Panc1 (cell line): ENCODE results near the gene AP4M1. TPM values are rescaled to one million over a fixed set of nuclear protein-coding genes. Genes with fewer than 3 reads are reported as not detected.

Source experiments
- ATAC-seq: fragments of 200-7000 bp; cut with Tn5 transposase; 2 replicates; pipeline ENCODE4 v1.9.1; 2020; ENCODE audit warnings: mild to moderate bottlenecking, moderate library complexity
- BruUV-seq: library from RNA; stranded (reverse); fragments of 400-500 nt; replicated peaks from 2 replicates; lab custom pipeline; 2021; lab: Mats Ljungman, UMichigan
- CTCF ChIA-PET: fragments of 300-600 bp; sonication (Branson Sonifier 250); formaldehyde crosslinking; loops from one replicate; lab custom pipeline; 2022; ENCODE audit warnings: antibody characterized with exemption; lab: Charles Lee
- POLR2A ChIA-PET: fragments of 300-600 bp; sonication (Branson Sonifier 250); formaldehyde crosslinking; loops from one replicate; lab custom pipeline; 2022; ENCODE audit warnings: antibody characterized with exemption; lab: Charles Lee
- DNase-seq: peaks from one replicate; pipeline ENCODE4 v3.0.0-alpha.2; 2010; ENCODE audit warnings: low read depth, low spot score
- H3K27ac ChIP-seq: 2 replicates; pipeline ENCODE4 v1.5.1; 2011; ENCODE audit warnings: mild to moderate bottlenecking, low read length, inconsistent platforms
- H3K27me3 ChIP-seq: fragments of 200-500 bp; sonication (Bioruptor generic); 2 replicates; pipeline ENCODE4 v1.6.0; 2014; ENCODE audit warnings: low read length, inconsistent platforms; ENCODE audit not compliant: control insufficient read depth, insufficient read depth
- H3K36me3 ChIP-seq: fragments of 200-500 bp; sonication (Bioruptor generic); 2 replicates; pipeline ENCODE4 v1.5.1; 2014; ENCODE audit warnings: inconsistent platforms, mild to moderate bottlenecking, low read length, moderate library complexity; ENCODE audit not compliant: control insufficient read depth, insufficient read depth
- H3K4me1 ChIP-seq: 2 replicates; pipeline ENCODE4 v1.5.1; 2011; ENCODE audit warnings: inconsistent platforms, mild to moderate bottlenecking, low read length, moderate library complexity; ENCODE audit not compliant: control insufficient read depth, insufficient read depth
- H3K4me3 ChIP-seq, 2 experiments: 2 replicates each; pipeline ENCODE4 v1.5.1; 2011 to 2012; ENCODE audit warnings: low read depth in 2 of 2, low read length in 2 of 2, mild to moderate bottlenecking in 2 of 2, inconsistent platforms in 1 of 2, moderate library complexity in 1 of 2
- H3K9me3 ChIP-seq: fragments of 200-500 bp; sonication (Bioruptor generic); 2 replicates; pipeline ENCODE4 v1.5.1; 2014; ENCODE audit warnings: low read depth, mild to moderate bottlenecking, inconsistent platforms, low read length, moderate library complexity; ENCODE audit not compliant: control insufficient read depth, insufficient read depth
- POLR2AphosphoS5 ChIP-seq: IDR thresholded peaks from 2 replicates; pipeline ENCODE4 v1.6.1; 2012; ENCODE audit warnings: mild to moderate bottlenecking, low read depth, low read length, moderate library complexity
- in situ Hi-C: cut with HindIII; loops from 2 replicates; pipeline ENCODE4 v1.10.0; 2016; ENCODE audit warnings: low sequenced_read_pairs, low pct_unique_long_range_greater_than_20kb
- intact Hi-C: fragments of 100-400 bp; cut with micrococcal nuclease; formaldehyde crosslinking; loops from one replicate; pipeline ENCODE4 v1.10.0; 2022; ENCODE audit not compliant: unreplicated experiment
- microRNA-seq: library from miRNA; unstranded; fragments of <30 nt; microRNA quantifications from one replicate; pipeline ENCODE4 v1.1.0, GENCODE V29; 2020; ENCODE audit not compliant: unreplicated experiment
- total RNA-seq: library from RNA; stranded (reverse); gene quantifications from one replicate; pipeline ENCODE4 v1.2.1, GENCODE V29; 2021; ENCODE audit not compliant: unreplicated experiment
- TF ChIP-seq, protein P1 (sequence below): fragments of 450-650 bp; IDR thresholded peaks from 2 replicates; pipeline ENCODE4 v1.5.1; 2017; ENCODE audit warnings: mild to moderate bottlenecking

Gene AP4M1
- total RNA-seq, 1 experiment from 2014 or later, result 42.6 TPM

DNA sequence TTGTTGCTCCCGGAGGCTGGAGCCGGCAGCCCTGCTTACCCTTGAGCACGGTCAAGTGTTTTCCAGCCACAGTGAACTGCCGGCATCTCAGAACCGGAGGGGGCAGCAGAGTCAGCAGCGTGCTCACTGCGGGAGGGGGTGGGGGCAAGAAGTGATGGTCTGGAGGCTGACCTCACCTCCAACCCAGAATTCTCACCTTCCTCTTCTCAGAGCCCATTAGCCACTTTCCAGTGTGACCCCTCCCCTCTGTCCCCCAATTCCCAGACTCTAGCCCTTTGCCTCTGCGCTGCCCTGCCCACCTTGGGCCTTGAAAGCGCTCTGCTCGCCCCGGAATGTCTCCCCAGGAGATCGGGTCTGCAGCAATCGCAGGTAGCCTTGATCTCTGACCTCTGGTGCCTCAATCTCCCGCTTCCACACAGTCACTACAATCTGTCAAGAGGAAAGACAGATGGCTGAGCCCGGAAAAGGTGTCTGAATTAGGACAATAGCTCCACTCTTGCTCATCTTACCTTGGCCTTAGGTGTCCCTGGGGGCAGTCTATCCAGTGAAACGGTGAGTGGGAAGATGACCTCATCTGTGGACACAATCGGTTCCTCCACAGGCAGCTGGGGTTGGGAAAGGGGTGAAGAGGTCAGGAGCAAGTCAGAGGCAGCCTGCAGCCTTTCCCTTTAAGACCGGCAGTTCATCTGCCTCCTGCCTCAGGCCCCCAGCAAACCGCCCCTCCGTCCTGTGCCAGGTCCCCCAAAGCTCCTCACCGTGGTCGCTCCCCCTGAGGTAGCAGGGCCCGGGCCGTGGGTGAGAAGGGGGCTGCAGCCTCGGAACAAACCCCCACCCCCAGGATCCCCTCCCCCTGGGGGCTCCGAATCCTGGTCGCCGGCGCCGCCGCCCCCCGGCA, 56.1 kb downstream of the AP4M1 start:
- peaks cover 44% of the 10 kb centered on the region for H3K4me1 ChIP-seq

More for the DNA sequence above, 56.1 kb downstream of the AP4M1 start:
- no peak for DNase-seq
- TSS peak; percentile 79 for BruUV-seq
- peak overlapping the region; percentile 78 to 91 for H3K4me3 ChIP-seq
- H3K9me3 ChIP-seq, result no peaks in the 10 kb centered on the region
- TF ChIP-seq, protein P1, sequence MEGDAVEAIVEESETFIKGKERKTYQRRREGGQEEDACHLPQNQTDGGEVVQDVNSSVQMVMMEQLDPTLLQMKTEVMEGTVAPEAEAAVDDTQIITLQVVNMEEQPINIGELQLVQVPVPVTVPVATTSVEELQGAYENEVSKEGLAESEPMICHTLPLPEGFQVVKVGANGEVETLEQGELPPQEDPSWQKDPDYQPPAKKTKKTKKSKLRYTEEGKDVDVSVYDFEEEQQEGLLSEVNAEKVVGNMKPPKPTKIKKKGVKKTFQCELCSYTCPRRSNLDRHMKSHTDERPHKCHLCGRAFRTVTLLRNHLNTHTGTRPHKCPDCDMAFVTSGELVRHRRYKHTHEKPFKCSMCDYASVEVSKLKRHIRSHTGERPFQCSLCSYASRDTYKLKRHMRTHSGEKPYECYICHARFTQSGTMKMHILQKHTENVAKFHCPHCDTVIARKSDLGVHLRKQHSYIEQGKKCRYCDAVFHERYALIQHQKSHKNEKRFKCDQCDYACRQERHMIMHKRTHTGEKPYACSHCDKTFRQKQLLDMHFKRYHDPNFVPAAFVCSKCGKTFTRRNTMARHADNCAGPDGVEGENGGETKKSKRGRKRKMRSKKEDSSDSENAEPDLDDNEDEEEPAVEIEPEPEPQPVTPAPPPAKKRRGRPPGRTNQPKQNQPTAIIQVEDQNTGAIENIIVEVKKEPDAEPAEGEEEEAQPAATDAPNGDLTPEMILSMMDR, result no peak; the same call in 1 of the 2 replicates
- peak; percentile 54; the same call in 1 of the 2 replicates for TF ChIP-seq POLR2AphosphoS5
- POLR2A ChIA-PET, result interaction anchor here (0.6 kb wide), 1 partner anchor 40 kb away, joined by 3 read pairs; no protein-coding TSS in a partner anchor
- in situ Hi-C loops, result no loop called here
- peak overlapping the region; percentile 81 for H3K27ac ChIP-seq
- H3K27me3 ChIP-seq, result no peaks in the 10 kb centered on the region
- peak; percentile 67 for ATAC-seq
- intact Hi-C loops, result no loop called here
- peaks cover 6% of the 10 kb centered on the region for H3K36me3 ChIP-seq
- CTCF ChIA-PET, result no interaction called here

Small RNA genes within 50 kb of the gene (microRNA-seq; reads per million reads assigned to microRNA genes)
- gene MIR106B (5,670 reads per million, percentile 91 among the genes with 10 or more reads in this experiment), gene MIR25 (906 reads per million, percentile 80 among the genes with 10 or more reads in this experiment), gene MIR4658 (not detected), gene MIR93 (8,594 reads per million, percentile 95 among the genes with 10 or more reads in this experiment)

Other genes starting within 250 kb of the AP4M1 start
- gene OR2AE1, start 224.6 kb upstream of the AP4M1 start, total RNA-seq, result not detected
- gene TRIM4, start 182.1 kb upstream of the AP4M1 start, total RNA-seq, result 28.1 TPM
- gene GJC3, start 172.0 kb upstream of the AP4M1 start, total RNA-seq, result not detected
- 0.49 TPM for gene AZGP1, start 125.6 kb upstream of the AP4M1 start, total RNA-seq
- gene ZKSCAN1, start 86.0 kb upstream of the AP4M1 start, total RNA-seq, result 55.5 TPM
- 13.4 TPM for gene ZSCAN21, start 51.9 kb upstream of the AP4M1 start, total RNA-seq
- 32.9 TPM for gene ZNF3, start 19.9 kb upstream of the AP4M1 start, total RNA-seq
- gene COPS6, start 12.7 kb upstream of the AP4M1 start, total RNA-seq, result 182 TPM
- 258 TPM for gene MCM7, start 246 bp upstream of the AP4M1 start, total RNA-seq
- gene TAF6, start 17.7 kb downstream of the AP4M1 start, total RNA-seq, result 92.3 TPM
- gene CNPY4, start 18.0 kb downstream of the AP4M1 start, total RNA-seq, result 12.6 TPM
- 5.2 TPM for gene MBLAC1, start 25.3 kb downstream of the AP4M1 start, total RNA-seq
- 224 TPM for gene LAMTOR4, start 47.3 kb downstream of the AP4M1 start, total RNA-seq
- 33.2 TPM for gene TRAPPC14, start 57.1 kb downstream of the AP4M1 start, total RNA-seq
- 0.98 TPM for gene GAL3ST4, start 67.0 kb downstream of the AP4M1 start, total RNA-seq
- gene GPC2, start 75.7 kb downstream of the AP4M1 start, total RNA-seq, result 7.9 TPM
- 1.7 TPM for gene STAG3, start 76.3 kb downstream of the AP4M1 start, total RNA-seq
- gene PVRIG, start 118.3 kb downstream of the AP4M1 start, total RNA-seq, result not detected
- not detected for gene SPDYE3, start 206.1 kb downstream of the AP4M1 start, total RNA-seq